GM23248 (cell line): ENCODE measurements around the gene FAT2. TPM values are rescaled to one million over a fixed set of nuclear protein-coding genes. Genes with fewer than 3 reads are reported as not detected.
"Not testable (repeated sequence)": the region's sequence is repeated elsewhere in the genome, so short reads cannot be mapped to it uniquely, and the experiment has no call there.

Experiments used
- DNase-seq: peaks from one replicate; pipeline ENCODE4 v3.0.0-alpha.2; 2015
- H2AFZ ChIP-seq: fragments of 200-600 bp; sonication (generic); 2 replicates; pipeline ENCODE4 v1.6.1; 2016; ENCODE audit warnings: antibody characterized with exemption
- H3F3A ChIP-seq: fragments of 200-600 bp; sonication (generic); 2 replicates; pipeline ENCODE4 v1.6.1; 2016; ENCODE audit warnings: mild to moderate bottlenecking, antibody characterized with exemption, mixed run types; ENCODE audit not compliant: insufficient read depth
- H3K27ac ChIP-seq: fragments of 200-600 bp; sonication (generic); 2 replicates; pipeline ENCODE4 v1.5.1; 2016; ENCODE audit warnings: mild to moderate bottlenecking
- H3K27me3 ChIP-seq: fragments of 200-600 bp; sonication (generic); replicated peaks from 2 replicates; pipeline ENCODE4 v1.6.1; 2016; ENCODE audit warnings: mild to moderate bottlenecking; ENCODE audit not compliant: insufficient read depth
- H3K36me3 ChIP-seq: fragments of 200-600 bp; sonication (generic); 2 replicates; pipeline ENCODE4 v1.6.1; 2016; ENCODE audit warnings: low read depth, mild to moderate bottlenecking
- H3K4me1 ChIP-seq: fragments of 200-600 bp; sonication (generic); 2 replicates; pipeline ENCODE4 v1.6.1; 2016; ENCODE audit warnings: mild to moderate bottlenecking; ENCODE audit not compliant: insufficient read depth
- H3K4me2 ChIP-seq: fragments of 200-600 bp; sonication (generic); one replicate; pipeline ENCODE4 v1.6.1; 2016; ENCODE audit warnings: mild to moderate bottlenecking; ENCODE audit not compliant: unreplicated experiment
- H3K4me3 ChIP-seq: fragments of 200-600 bp; sonication (generic); 2 replicates; pipeline ENCODE4 v1.5.1; 2016; ENCODE audit warnings: mild to moderate bottlenecking
- H3K79me2 ChIP-seq: fragments of 200-600 bp; sonication (generic); 2 replicates; pipeline ENCODE4 v1.6.1; 2016; ENCODE audit warnings: mild to moderate bottlenecking; ENCODE audit not compliant: insufficient read depth
- H3K9ac ChIP-seq: fragments of 200-600 bp; sonication (generic); 2 replicates; pipeline ENCODE4 v1.6.1; 2016; ENCODE audit warnings: mild to moderate bottlenecking
- H3K9me2 ChIP-seq: fragments of 200-600 bp; sonication (generic); 2 replicates; pipeline ENCODE4 v1.6.1; 2016; ENCODE audit warnings: mixed run types, mild to moderate bottlenecking, moderate library complexity; ENCODE audit not compliant: insufficient read depth
- H3K9me3 ChIP-seq: fragments of 200-600 bp; sonication (generic); one replicate; pipeline ENCODE4 v1.6.1; 2017; ENCODE audit warnings: low read depth
- H4K20me1 ChIP-seq: fragments of 200-600 bp; sonication (generic); 2 replicates; pipeline ENCODE4 v1.6.0; 2016; ENCODE audit not compliant: insufficient read depth
- EZH2 ChIP-seq: fragments of 200-600 bp; sonication (generic); IDR thresholded peaks from 2 replicates; pipeline ENCODE4 v1.6.1; 2018; ENCODE audit warnings: antibody characterized with exemption, mild to moderate bottlenecking; ENCODE audit not compliant: insufficient read depth, poor library complexity, severe bottlenecking
- EZH2phosphoT487 ChIP-seq: fragments of 200-600 bp; sonication (generic); IDR thresholded peaks from 2 replicates; pipeline ENCODE4 v1.6.1; 2018; ENCODE audit warnings: antibody characterized with exemption, moderate library complexity, mild to moderate bottlenecking, low read depth; ENCODE audit not compliant: insufficient read depth
- WGBS, 2 experiments: methylation state at CpG; one replicate each; pipeline ENCODE4 v1.1.6; 2015 to 2017; ENCODE audit warnings: low lambda C conversion rate in 2 of 2, low coverage in 1 of 2; ENCODE audit errors: missing lambda C conversion rate in 2 of 2; 5-methylcytosine and 5-hydroxymethylcytosine counted together
- in situ Hi-C: fragments of 300-500 bp; cut with MboI; formaldehyde crosslinking; loops from 2 replicates; pipeline ENCODE4 v1.15.0; 2020
- polyA plus RNA-seq: library from polyadenylated mRNA; unstranded; fragments of >200 nt; fragmentation: Nextera tagmentation; extraction: Ambion mirVana; gene quantifications from 2 replicates; pipeline ENCODE4 v1.2.1, GENCODE V29; 2016
- total RNA-seq: library from RNA; depleted of rRNA; stranded (reverse); fragments of >200 nt; shearing (Covaris generic); gene quantifications from 2 replicates; pipeline ENCODE4 v1.2.3, GENCODE V29; 2014

Gene FAT2
- total and polyA plus RNA-seq, 2 experiments from 2014 or later = not detected

DNA sequence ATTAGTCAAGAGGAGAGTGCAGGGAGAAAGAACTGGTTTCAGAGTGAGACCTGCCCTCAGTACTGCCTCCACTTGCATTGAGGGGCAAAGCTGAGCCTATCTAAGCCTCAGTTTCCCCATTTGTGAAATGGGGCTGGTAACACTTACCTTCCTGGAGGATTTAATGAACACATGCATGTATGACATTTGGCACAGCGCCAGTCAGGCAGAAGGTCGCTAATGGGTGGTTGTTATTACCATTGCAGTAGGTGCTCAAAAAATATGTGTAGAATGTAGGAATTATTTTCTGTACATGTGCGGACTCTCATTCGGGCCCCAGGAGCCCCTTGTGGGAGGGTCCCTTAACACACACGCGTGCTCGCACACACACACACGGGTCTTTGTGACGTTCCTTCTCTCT is 10.9 kb downstream of the FAT2 start:
- Histone ChIP-seq H3K27ac (no peak overlapping the region), H3K9ac (no peak overlapping the region), H3K9me2 (no peaks in the 10 kb centered on the region), H3K4me3 (no peak overlapping the region), H4K20me1 (no peaks in the 10 kb centered on the region), H3K79me2 (no peaks in the 10 kb centered on the region), H3K27me3 (no peaks in the 10 kb centered on the region), H3K36me3 (no peaks in the 10 kb centered on the region), H3F3A (no peaks in the 10 kb centered on the region), H3K4me1 (no peaks in the 10 kb centered on the region), H3K9me3 (no peaks in the 10 kb centered on the region), H2AFZ (no peak overlapping the region), H3K4me2 (no peak overlapping the region)
- in situ Hi-C loops = no loop called here
- 44 to 48% methylated on average over 9 of the region's 9 CpGs for WGBS, 2 experiments
- TF ChIP-seq EZH2phosphoT487 = no peak
- no peak for TF ChIP-seq EZH2
- peak; percentile 11 for DNase-seq

DNA sequence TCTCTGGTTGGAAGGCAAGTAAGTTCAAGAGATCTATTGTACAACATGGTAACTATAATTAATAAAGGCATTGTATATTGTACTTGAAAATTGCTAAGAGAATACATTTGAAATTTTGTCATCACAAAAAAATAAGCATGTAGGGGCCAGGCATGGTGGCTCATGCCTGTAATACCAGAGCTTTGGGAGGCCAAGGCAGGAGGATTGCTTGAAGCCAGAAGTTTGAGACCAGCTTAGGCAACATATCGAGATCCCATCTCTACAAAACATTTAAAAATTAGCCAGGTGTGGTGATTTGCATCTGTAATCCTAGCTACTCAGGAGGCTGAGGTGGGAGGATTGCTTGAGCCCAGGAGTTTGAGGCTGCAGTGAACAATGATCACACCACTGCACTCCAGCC is 12.0 kb downstream of the FAT2 start:
- H3K79me2 ChIP-seq, H3K4me1 ChIP-seq, H4K20me1 ChIP-seq, H3K9me3 ChIP-seq, H3K9me2 ChIP-seq, H3K27ac ChIP-seq, H2AFZ ChIP-seq, H3K27me3 ChIP-seq, H3K9ac ChIP-seq, H3K4me2 ChIP-seq, H3F3A ChIP-seq, in situ Hi-C loops, DNase-seq, H3K36me3 ChIP-seq, H3K4me3 ChIP-seq: not testable (repeated sequence)
- WGBS, 2 experiments = 6 to 8% methylated on average over 1 of the region's 1 CpG

DNA sequence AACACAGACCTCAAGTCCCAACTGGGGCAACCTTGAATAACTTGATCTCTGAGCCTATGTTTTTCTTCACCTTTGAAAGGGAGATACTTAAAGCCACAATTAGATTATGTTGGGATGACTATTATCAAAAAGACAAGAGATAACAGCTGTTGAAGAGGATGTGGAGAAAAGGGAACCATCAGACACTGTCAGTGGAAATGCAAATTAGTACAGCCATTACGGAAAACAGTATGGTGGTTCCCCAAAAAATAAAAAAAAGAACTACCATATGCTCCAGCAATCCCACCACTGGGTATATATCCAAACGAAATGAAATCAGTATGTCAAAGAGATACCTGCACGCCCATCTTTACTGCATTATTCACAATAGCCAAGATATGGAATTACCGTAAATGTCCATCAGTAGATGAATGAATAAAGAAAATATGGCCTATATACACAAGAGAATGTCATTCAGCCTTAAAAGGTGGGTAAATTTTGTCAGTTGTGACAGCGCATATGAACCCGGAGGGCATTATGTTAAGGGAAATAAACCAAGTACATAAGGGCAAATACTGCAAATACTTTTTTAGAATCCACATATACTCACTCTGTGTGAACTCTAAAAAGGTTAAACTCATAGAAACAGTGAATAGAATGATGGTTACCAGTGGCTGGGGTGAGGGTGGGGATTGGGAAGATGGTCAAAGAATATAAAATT is 12.7 kb downstream of the FAT2 start:
- no peaks in the 10 kb centered on the region for H3K4me1 ChIP-seq
- H3K4me2 ChIP-seq = no peak overlapping the region
- no peaks in the 10 kb centered on the region for H3K9me3 ChIP-seq
- no peaks in the 10 kb centered on the region for H3K9me2 ChIP-seq
- H3K4me3 ChIP-seq = no peak overlapping the region
- no peak overlapping the region for H3K9ac ChIP-seq
- in situ Hi-C loops = no loop called here
- TF ChIP-seq EZH2phosphoT487 = no peak
- TF ChIP-seq EZH2 = no peak
- no peaks in the 10 kb centered on the region for H3K36me3 ChIP-seq
- H3K27me3 ChIP-seq = no peaks in the 10 kb centered on the region
- no peaks in the 10 kb centered on the region for H3F3A ChIP-seq
- no peaks in the 10 kb centered on the region for H3K79me2 ChIP-seq
- H2AFZ ChIP-seq = no peak overlapping the region
- no peaks in the 10 kb centered on the region for H4K20me1 ChIP-seq
- WGBS, 2 experiments = 67 to 70% methylated on average over 6 of the region's 6 CpGs
- DNase-seq = no peak
- no peak overlapping the region for H3K27ac ChIP-seq

DNA sequence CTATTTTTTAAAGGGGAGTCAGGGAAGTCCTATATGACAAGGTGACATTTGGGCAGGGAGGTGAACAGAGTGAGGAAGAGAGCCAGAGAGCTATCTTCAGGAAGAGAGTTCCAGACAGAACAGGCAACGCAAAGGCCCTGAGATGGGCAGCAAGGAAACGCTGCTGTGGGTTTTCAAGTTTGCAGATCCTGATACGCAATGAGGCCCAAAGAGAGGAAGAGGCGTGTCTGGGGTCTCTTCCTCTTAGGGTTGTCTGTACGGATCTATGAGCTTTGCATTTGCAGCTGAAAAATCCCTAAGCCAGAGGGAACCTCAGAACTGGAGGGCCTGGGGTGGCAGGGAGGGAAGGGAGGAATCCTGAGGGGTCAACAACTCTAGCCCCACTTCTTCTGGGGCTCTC is 13.6 kb downstream of the FAT2 start:
- in situ Hi-C loops = no loop called here
- Histone ChIP-seq H3K4me2 (no peak overlapping the region), H2AFZ (no peak overlapping the region), H4K20me1 (no peaks in the 10 kb centered on the region), H3K36me3 (no peaks in the 10 kb centered on the region), H3K27ac (no peak overlapping the region), H3K4me3 (no peak overlapping the region), H3K9ac (no peak overlapping the region), H3K9me2 (no peaks in the 10 kb centered on the region), H3K9me3 (no peaks in the 10 kb centered on the region), H3K4me1 (no peaks in the 10 kb centered on the region), H3K27me3 (no peaks in the 10 kb centered on the region), H3K79me2 (no peaks in the 10 kb centered on the region), H3F3A (no peaks in the 10 kb centered on the region)
- DNase-seq = no peak
- WGBS, 2 experiments = 52 to 60% methylated on average over 5 of the region's 5 CpGs
- TF ChIP-seq EZH2phosphoT487 (no peak), EZH2 (no peak)

DNA sequence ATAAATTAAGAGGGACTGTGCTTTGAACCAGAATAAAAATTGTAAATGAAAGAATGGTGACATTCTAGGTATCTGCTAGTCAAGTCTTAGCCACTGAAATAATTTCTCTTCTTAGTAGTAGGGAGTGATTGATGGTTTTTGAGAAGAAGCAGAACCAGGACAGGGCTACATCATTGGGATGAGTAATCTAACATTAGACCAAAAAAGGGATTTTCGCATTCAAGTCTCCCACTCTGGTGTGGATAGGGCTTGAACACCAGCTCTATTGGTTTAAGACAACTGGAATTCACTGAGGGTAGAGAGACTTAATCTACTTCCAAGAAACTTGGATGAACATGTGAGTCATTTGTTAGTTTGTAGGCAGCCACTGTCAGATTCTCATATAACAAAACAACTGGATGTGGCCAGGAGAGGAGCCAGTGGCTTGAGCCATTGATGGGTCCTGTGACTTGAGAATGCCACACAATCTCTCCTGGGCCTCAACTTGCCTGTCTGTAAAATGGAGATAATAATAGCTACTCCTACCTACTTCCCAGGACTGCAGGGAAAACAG is 16.6 kb downstream of the FAT2 start:
- Histone ChIP-seq H3K79me2 (no peaks in the 10 kb centered on the region), H3K4me3 (no peak overlapping the region), H3K27ac (no peak overlapping the region), H3K36me3 (no peaks in the 10 kb centered on the region), H3K9me2 (no peaks in the 10 kb centered on the region), H2AFZ (no peak overlapping the region), H3K9me3 (no peaks in the 10 kb centered on the region), H3F3A (no peaks in the 10 kb centered on the region), H3K4me1 (no peaks in the 10 kb centered on the region), H3K27me3 (no peaks in the 10 kb centered on the region; the same call in 1 of the 2 replicates), H3K9ac (no peak overlapping the region), H3K4me2 (no peak overlapping the region), H4K20me1 (no peaks in the 10 kb centered on the region)
- in situ Hi-C loops = no loop called here
- no peak for DNase-seq
- WGBS, 2 experiments = 75 to 86% methylated on average over 1 of the region's 1 CpG
- TF ChIP-seq EZH2phosphoT487 (no peak), EZH2 (no peak)
